Retinal pigment epithelial cell (primary cell): ENCODE measurements around the gene RAPGEF1.
A peak's percentile ranks its signal among the peaks of the same experiment; 100 is the strongest.

Source experiments
- DNase-seq: peaks from one replicate; pipeline ENCODE4 v3.0.0-alpha.2; 2010; ENCODE audit warnings: low read depth
- H3K4me3 ChIP-seq: 2 replicates; pipeline ENCODE4 v1.5.1; 2011; ENCODE audit warnings: mild to moderate bottlenecking, low read length, control low read depth, moderate library complexity
- TF ChIP-seq, protein P1 (sequence below): conservative IDR thresholded peaks from 2 replicates; pipeline ENCODE4 v1.5.1; 2011; ENCODE audit warnings: low read depth, low read length, control low read depth, inconsistent platforms

The RAPGEF1 gene

DNA sequence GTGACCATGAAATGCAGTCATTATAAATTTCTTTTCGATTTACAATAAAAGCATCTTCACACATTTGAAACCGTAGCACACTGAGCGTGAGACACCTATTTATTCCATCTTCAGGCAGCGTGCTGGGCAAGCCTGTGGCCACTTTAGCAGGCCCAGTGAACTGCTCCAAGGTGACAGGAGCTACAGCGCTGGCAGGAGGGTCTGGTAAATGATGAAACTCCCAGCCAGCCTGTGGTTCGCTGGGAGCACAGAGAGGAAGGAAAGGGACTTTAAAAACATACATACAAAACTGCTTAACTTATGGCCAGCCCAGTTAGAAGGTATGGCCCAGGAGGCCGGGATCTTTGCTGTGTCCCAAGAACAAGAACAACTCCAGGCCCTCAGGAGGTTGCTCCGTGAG, 5.1 kb downstream of the RAPGEF1 start:
- DNase-seq: no peak
- TF ChIP-seq, protein P1, sequence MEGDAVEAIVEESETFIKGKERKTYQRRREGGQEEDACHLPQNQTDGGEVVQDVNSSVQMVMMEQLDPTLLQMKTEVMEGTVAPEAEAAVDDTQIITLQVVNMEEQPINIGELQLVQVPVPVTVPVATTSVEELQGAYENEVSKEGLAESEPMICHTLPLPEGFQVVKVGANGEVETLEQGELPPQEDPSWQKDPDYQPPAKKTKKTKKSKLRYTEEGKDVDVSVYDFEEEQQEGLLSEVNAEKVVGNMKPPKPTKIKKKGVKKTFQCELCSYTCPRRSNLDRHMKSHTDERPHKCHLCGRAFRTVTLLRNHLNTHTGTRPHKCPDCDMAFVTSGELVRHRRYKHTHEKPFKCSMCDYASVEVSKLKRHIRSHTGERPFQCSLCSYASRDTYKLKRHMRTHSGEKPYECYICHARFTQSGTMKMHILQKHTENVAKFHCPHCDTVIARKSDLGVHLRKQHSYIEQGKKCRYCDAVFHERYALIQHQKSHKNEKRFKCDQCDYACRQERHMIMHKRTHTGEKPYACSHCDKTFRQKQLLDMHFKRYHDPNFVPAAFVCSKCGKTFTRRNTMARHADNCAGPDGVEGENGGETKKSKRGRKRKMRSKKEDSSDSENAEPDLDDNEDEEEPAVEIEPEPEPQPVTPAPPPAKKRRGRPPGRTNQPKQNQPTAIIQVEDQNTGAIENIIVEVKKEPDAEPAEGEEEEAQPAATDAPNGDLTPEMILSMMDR: no peak
- no peak overlapping the region for H3K4me3 ChIP-seq

DNA sequence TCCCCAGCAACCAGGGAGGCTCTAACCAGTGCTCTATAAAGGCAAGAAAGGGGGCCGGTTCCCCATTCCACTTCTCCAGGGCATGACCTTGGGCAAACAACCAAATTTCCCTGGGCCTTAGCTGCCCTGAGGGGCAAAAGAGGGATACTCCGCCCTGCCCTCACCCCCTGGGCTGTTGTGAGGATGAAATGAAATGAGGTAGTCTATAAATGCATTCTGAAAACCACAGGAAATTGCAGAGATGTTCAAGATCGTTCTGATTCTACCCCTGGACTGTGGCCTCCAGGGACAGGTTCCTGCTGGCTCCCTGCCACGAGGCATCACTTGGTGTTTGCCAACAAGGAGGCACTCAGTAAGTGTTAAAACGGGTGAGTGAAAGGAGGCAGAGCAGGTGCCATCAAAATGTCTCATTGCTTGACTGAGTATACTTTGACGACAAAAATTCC, 5.7 kb downstream of the RAPGEF1 start:
- no peak for DNase-seq

DNA sequence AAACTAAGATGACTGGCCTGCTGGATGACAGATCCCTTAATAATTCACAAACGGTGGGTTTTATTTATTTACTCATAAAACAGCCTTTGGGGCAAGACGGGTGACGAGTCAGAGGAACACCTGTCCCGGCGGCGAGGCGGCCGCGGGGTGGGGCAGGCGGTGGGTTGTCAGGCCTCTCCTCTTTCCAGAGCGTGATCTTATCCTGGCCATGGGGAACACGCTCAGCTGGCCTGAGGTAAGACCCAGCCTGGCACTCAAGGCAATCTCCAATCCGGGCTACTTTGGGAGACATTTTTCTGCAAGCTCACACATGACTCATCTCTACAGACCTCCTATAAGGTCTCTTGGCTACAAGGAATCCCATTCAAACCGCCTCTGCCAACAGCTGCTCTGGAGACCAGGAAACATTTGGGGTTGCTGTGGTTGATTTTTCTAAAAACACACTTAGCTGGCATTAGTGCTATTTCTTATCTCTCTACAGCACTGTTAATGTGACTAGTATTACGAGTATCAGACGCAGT, 6.3 kb downstream of the RAPGEF1 start:
- no peak overlapping the region for H3K4me3 ChIP-seq
- TF ChIP-seq, protein P1: no peak
- DNase-seq: peak; percentile 90

More for the DNA sequence above, 5.7 kb downstream of the RAPGEF1 start:
- TF ChIP-seq, protein P1: no peak
- no peak overlapping the region for H3K4me3 ChIP-seq

DNA sequence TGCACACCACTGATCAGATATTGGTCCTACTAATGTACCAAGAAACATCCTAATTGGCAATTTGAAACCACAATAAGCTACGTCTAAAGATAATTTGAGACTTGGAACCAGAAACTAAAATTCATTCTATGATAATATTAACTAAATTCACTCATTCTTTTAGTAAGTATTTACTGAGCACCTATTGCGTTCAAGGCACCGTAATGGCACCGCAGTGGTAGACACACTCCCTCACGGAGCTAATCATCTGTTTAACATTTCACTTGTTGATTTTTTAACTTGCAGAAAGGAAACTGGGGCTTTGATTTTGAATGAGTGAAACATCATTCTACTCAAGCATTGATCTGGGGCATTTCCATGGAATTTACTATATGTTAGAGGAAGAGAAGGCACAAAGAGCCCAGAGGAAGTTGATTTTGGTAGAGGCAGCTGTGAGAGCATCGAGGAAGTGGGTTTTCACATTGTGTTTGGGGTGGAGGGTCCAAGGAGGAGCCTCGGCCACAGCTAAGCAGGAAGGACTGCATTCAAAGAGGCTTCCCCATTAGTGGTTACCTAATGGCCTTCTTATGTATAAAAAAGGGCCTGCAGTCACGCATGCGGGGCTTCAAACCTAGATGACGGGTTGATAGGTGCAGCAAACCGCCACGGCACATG, 7.1 kb downstream of the RAPGEF1 start:
- TF ChIP-seq, protein P1: no peak
- DNase-seq: no peak
- H3K4me3 ChIP-seq: no peak overlapping the region

DNA sequence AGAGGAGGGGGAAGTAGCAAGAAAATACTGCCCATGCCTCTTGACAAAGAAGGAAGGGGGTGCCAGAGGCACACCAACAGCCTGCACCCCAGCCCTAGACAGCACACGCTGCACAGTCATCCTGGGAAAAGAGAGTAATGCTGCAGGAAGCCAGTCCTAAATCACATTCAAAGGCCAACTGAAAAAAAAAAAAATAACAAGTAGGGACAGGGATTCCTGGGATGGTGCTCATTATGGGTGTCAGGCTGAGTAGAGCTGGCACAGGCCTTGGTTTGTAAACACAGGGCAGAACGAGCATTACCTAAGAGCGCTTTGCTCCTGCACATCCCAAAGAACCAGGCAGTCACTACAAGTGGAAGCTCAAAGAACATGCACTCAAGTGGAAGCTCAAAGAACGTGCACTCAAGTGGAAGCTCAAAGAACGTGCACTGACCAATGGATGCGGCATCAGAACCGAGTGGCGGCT, 7.8 kb downstream of the RAPGEF1 start:
- TF ChIP-seq, protein P1: no peak
- DNase-seq: no peak
- H3K4me3 ChIP-seq: no peak overlapping the region

DNA sequence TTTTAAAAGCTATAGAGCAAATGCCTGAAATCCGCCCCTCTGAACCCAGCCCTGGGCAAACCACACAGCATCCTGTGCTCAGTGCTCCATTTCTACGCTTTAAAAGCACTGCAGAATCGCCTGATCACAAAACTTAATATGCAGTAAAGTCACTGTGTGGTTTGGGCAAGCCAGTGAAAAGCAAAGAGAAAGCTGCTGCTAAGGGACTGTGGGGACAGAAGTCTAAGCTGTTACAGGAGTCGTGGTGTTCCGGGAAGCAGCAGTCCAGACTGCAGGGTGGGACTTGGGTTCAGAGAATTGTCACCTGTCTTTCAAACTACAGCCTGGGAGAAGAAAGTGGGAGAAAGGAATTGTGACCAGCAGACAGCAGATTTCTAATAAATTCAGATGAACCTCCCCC, 8.2 kb downstream of the RAPGEF1 start:
- H3K4me3 ChIP-seq: no peak overlapping the region
- DNase-seq: no peak
- TF ChIP-seq, protein P1: no peak

DNA sequence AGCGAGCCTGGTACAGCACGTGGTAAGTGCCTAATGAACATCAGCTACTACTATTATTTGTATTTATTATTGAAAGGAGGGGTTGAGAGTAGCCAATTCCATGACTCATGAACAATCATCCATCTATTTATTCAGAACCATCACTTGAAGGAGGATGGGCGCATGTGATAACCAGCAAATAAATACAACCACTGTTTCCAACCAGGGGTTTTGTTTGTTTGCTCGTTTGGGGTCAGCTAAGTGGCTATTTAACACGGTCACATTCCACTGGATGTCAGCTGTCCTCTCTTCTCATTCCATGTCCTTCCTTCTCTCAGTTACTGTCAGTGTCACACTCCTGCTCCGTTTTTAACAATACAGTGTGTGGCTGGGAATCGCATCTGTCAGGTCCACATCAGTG, 8.6 kb downstream of the RAPGEF1 start:
- no peak for DNase-seq
- TF ChIP-seq, protein P1: no peak
- H3K4me3 ChIP-seq: no peak overlapping the region
